ENCODE data around the gene OR2F1.
A peak's percentile ranks its signal among the peaks of the same experiment; 100 is the strongest.

Gene OR2F1

DNA sequence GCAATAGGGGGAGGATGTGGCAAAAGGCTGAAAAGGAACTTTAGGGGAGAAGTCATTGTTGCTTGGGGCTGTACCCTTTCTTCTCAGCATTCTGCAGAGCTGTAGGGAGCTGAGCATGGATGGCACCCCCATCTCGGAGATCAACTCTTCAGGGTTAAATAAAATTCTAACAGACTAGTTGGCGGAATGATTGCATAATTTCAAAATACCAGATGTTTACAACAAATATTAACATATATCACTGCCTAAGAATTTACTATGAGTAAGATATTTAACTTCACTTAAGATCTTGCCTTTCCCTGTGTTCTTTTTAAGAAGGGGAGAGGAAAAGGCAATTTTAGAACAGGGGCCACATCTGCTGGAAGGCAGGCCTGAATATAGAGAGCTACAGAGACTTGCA lies 509 bp upstream of the OR2F1 start:
- TF ChIP-seq, protein P1, sequence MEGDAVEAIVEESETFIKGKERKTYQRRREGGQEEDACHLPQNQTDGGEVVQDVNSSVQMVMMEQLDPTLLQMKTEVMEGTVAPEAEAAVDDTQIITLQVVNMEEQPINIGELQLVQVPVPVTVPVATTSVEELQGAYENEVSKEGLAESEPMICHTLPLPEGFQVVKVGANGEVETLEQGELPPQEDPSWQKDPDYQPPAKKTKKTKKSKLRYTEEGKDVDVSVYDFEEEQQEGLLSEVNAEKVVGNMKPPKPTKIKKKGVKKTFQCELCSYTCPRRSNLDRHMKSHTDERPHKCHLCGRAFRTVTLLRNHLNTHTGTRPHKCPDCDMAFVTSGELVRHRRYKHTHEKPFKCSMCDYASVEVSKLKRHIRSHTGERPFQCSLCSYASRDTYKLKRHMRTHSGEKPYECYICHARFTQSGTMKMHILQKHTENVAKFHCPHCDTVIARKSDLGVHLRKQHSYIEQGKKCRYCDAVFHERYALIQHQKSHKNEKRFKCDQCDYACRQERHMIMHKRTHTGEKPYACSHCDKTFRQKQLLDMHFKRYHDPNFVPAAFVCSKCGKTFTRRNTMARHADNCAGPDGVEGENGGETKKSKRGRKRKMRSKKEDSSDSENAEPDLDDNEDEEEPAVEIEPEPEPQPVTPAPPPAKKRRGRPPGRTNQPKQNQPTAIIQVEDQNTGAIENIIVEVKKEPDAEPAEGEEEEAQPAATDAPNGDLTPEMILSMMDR (conservative IDR thresholded peaks at IDR 0.05; ENCODE audit: low read depth, low read length) = no peak
- H3K4me3 ChIP-seq (ENCODE audit: low read depth, low read length) = no peak overlapping the region
- DNase-seq (ENCODE audit: low read depth) = no peak

DNA sequence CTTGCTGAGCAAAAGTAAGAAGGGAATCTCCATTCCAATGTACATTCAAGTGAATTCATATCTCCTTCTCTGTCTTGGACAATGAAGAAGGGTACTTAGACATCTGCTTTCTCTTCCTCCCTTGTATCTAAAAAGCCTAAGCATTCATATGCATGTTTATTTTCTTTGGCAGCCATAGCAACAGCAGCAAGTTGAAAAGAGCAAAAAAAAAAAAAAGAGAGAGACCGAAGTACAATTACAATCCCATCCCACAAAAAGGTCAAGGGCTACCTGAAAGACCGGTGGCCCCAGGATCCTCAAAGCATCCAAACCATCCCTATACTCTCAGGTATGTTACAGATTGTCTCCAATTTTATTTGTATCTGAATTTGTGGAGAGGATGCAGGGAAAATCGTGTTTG lies 4.1 kb downstream of the OR2F1 start:
- peak; percentile 74 for DNase-seq (ENCODE audit: low read depth)
- TF ChIP-seq, protein P1 (conservative IDR thresholded peaks at IDR 0.05; ENCODE audit: low read depth, low read length) = no peak
- H3K4me3 ChIP-seq (ENCODE audit: low read depth, low read length) = no peak overlapping the region

DNA sequence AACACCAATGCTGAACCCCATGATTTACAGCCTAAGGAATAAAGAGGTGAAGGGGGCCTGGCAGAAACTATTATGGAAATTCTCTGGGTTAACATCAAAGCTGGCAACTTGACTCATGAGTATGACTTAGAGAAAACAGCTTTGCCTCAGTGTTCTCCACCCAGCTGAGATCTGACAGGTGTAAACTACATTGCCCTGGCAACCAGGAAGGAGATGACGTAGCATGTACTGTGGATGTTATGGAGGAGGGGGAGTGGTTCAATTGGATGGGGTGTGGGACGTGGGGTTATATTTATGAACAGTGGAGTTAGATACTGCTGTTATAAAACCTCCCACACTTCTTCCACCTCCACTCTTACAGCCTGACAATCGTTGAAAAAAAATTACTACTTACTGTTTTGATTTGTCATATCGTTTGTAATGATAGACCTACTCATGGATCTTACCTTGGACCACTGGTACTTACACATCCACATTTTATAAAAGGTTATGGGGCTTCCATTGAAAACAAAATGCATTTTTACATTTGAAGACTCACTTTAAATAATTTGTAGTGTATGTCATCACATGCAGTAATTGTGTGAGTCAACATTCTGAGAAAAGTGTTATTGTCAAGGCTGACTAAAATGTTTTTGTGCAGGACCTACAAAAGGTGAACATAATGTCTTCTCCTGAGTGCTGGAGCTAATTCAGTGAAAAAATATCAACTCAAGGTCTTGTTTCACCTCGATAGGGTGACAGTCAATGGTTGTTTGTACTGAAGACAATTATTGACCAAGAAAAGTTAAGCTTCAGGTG lies 6.4 kb downstream of the OR2F1 start:
- TF ChIP-seq, protein P1 (conservative IDR thresholded peaks at IDR 0.05; ENCODE audit: low read depth, low read length) = no peak

DNA sequence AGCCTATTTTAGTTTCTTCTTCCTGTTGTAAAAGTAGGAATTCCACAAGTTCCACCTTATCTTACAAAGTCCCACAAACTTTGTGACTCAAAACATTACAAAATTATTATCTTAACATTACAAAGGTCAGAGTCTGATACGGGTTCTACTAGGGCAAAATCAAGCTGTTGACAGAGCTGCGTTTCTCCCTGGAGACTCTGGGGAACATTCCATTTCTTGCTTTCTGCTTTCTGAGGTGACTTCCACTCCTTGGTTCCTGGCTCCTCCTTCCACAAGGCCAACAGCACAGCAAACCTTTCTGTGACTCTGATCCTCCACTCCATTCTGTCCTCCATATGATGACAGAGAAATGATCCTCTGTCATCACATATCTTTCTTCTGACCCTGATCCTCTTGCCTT lies 10.6 kb downstream of the OR2F1 start:
- no peak overlapping the region for H3K4me3 ChIP-seq (ENCODE audit: low read depth, low read length)
- peak; percentile 56 for DNase-seq (ENCODE audit: low read depth)
- TF ChIP-seq, protein P1 (conservative IDR thresholded peaks at IDR 0.05; ENCODE audit: low read depth, low read length) = no peak

More for the DNA sequence above, 6.4 kb downstream of the OR2F1 start:
- no peak for DNase-seq (ENCODE audit: low read depth)
- no peak overlapping the region for H3K4me3 ChIP-seq (ENCODE audit: low read depth, low read length)

DNA sequence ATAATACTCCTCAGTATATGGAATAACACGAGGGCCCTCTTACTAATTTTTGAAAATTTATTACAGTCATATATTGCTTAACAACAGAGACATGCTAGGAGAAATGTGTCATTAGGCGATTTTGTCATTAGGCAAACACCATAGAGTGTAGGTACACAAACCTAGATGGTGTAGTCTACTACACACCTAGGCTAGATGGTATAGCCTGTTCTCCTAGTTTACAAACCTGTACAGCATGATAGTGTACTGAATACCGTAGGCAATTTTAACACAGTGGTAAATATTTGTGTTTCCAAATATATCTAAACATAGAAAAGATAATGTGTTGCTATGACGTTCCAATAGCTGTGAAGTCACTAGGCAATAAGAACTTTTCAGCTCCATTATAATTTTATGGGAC lies 12.8 kb downstream of the OR2F1 start:
- TF ChIP-seq, protein P1 (conservative IDR thresholded peaks at IDR 0.05; ENCODE audit: low read depth, low read length) = no peak
- no peak for DNase-seq (ENCODE audit: low read depth)
- no peak overlapping the region for H3K4me3 ChIP-seq (ENCODE audit: low read depth, low read length)

DNA sequence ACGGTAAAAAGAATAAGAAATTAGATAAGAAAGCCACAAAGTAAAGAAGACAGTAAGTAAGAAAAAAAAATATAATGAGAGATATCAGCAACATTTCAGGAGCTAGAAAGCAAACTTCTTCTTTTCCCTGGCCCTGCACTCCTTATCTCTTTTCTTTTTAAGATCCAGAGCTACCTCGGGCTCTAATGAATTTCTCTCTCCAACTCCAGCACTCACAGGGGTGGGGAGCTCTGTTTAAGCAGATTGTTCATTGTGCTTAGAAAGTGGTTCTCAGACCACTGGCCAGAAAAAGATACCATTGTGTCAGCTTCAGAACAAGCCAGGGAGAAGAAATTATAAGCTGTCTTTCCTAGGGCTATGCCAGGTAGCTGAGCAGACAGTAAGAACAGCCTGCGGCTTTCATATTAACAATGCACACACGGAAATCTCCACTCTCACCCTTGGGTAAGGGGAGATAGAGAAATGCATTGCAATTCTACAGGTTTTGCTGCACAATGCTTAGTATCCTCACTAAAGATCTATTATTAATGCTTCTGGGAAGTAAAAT lies 19.3 kb downstream of the OR2F1 start:
- DNase-seq (ENCODE audit: low read depth) = no peak
- TF ChIP-seq, protein P1 (conservative IDR thresholded peaks at IDR 0.05; ENCODE audit: low read depth, low read length) = no peak
- no peak overlapping the region for H3K4me3 ChIP-seq (ENCODE audit: low read depth, low read length)

DNA sequence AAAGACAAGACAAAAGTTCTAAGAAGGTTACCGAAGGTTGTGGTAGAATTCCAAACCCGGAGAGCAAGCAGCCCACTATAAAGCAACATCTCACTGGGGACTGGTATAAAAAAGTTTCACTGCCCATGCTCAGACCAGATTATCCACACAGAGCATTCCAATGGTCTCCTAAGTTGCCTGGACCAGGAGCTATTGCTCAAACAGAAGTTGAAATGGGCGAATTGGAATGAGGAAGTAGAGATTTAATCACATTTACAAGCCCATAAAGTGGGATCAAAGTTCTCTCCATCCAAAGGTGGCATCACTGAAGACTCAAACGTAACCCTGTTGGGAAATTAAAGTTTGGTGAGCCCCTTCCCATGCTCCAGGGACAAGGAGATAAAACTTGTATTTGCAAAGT lies 19.8 kb downstream of the OR2F1 start:
- no peak overlapping the region for H3K4me3 ChIP-seq (ENCODE audit: low read depth, low read length)
- DNase-seq (ENCODE audit: low read depth) = no peak
- TF ChIP-seq, protein P1 (conservative IDR thresholded peaks at IDR 0.05; ENCODE audit: low read depth, low read length) = no peak

Data from choroid plexus epithelial cell (primary cell).